OCI-LY3 (cell line): Measurements from ENCODE around the gene PACRG.

Source experiments
- EZH2phosphoT487 ChIP-seq: fragments of 200-600 bp; shearing (Covaris generic); IDR thresholded peaks from 2 replicates; pipeline ENCODE4 v1.6.1; 2018; ENCODE audit warnings: antibody characterized with exemption, mixed run types, low read depth
- TF ChIP-seq, protein P1 (sequence below): fragments of 200-600, 300-600 bp; sonication (generic); IDR thresholded peaks from 2 replicates; pipeline ENCODE4 v1.5.1; 2014; ENCODE audit warnings: antibody characterized with exemption, low read length, low read depth

DNA sequence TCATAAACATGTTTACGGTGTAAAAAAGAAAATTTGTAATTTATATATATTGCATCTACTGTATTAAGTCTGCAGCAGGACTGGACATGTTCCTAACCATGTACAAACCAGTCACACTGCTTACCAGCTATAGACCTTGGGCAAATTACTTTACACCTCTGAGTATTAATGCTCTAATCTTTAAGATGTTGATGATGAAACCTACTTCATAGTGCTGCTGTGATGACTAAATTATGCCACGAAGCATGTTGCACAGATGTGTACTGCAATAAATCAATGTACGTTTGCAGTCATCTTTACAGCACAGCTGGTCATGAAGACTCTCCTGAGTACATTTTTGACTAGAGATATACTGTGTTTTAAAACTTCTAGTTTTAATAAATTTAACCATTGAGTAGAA lies 42.8 kb upstream of the PACRG start:
- TF ChIP-seq, protein P1, sequence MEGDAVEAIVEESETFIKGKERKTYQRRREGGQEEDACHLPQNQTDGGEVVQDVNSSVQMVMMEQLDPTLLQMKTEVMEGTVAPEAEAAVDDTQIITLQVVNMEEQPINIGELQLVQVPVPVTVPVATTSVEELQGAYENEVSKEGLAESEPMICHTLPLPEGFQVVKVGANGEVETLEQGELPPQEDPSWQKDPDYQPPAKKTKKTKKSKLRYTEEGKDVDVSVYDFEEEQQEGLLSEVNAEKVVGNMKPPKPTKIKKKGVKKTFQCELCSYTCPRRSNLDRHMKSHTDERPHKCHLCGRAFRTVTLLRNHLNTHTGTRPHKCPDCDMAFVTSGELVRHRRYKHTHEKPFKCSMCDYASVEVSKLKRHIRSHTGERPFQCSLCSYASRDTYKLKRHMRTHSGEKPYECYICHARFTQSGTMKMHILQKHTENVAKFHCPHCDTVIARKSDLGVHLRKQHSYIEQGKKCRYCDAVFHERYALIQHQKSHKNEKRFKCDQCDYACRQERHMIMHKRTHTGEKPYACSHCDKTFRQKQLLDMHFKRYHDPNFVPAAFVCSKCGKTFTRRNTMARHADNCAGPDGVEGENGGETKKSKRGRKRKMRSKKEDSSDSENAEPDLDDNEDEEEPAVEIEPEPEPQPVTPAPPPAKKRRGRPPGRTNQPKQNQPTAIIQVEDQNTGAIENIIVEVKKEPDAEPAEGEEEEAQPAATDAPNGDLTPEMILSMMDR = no peak
- TF ChIP-seq EZH2phosphoT487 = no peak
